GM18498 (cell line): Measurements from ENCODE around the gene CISD2.
"Not testable (repeated sequence)": the region's sequence is repeated elsewhere in the genome, so short reads cannot be mapped to it uniquely, and the experiment has no call there.

Experiments used
- ATAC-seq: cut with Tn5 transposase; IDR thresholded peaks from one replicate; pipeline ENCODE4 v1.9.1; 2021; ENCODE audit warnings: mild to moderate bottlenecking, moderate library complexity; ENCODE audit not compliant: unreplicated experiment

CISD2 gene

DNA sequence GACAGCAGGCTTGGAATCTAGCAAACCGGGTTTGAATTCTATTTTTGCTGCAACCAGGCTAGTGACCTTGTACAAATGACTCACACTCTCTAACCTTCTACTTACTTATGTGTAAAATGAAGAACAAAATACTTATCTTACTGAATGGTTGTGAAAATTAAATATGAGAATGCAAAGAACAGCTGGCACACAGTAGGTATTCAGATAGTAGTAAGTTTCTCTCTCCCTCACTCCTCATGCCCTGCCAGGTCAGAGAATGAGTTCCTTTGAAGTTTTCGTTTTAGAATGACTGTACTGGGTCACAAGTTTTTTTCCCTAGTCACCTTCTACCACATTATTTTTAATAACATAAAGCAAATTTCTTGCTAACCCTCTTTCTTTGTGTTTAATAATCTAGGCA lies 33.0 kb downstream of the CISD2 start:
- no peak for ATAC-seq

DNA sequence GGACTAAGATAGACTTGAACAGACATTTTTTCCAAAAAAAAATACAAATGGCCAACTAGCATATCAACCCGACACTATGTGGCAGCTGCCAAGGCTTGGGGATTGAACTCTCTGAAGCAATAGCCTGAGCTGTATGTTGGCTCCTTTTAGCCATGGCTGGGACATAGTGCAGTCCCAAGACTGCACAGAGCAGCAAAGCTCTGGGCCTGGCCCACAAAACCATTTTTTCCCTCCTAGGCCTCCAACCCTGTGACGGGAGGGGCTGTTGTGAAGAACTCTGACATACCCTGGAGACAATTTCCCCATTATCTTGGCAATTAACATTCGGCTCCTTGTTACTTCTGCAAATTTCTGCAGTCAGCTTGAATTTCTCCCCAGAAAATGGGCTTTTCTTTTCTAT lies 50.1 kb downstream of the CISD2 start:
- no peak for ATAC-seq

- ATAC-seq = not testable (repeated sequence)
Measured at GRCh38 chr4:102919697-102920096, 50.9 kb downstream of the CISD2 start.

- ATAC-seq = no peak
Measured at GRCh38 chr4:102935716-102936115, 66.9 kb downstream of the CISD2 start.

DNA sequence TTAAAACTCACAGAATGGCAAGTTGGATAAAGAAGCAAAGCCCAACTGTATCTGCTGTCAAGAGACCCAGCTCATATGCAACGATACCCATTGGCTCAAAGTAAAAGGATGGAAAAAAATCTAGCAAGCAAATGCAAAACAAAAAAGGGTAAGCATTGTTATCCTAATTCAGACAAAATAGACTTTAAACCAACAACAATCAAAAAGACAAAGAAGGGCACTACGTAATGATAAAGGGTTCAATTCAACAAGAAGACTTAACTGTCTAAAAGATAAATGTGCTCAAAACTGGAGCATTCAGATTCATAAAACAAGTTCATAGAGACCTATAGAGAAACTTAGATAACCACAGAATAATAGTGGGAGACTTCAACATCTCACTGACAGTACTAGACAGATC lies 69.3 kb downstream of the CISD2 start:
- ATAC-seq = not testable (repeated sequence)
